ENCODE results near the gene SLC1A6. TPM values are rescaled to one million over a fixed set of nuclear protein-coding genes. Genes with fewer than 3 reads are reported as not detected.

Gene SLC1A6
- total RNA-seq, 2 experiments from 2014 or later, result not detected

Other genes starting within 250 kb of the SLC1A6 start
- under 1 TPM; 0.42 to 0.73 TPM for gene ADGRE2, start 201.3 kb downstream of the SLC1A6 start, total RNA-seq
- not detected for gene OR7A5, start 144.7 kb downstream of the SLC1A6 start, total RNA-seq
- gene OR7C1, start 144.7 kb downstream of the SLC1A6 start, total RNA-seq, result not detected
- gene OR7A10, start 130.9 kb downstream of the SLC1A6 start, total RNA-seq, result not detected
- gene OR7A17, start 93.7 kb downstream of the SLC1A6 start, total RNA-seq, result not detected
- gene OR7C2, start 38.4 kb downstream of the SLC1A6 start, total RNA-seq, result not detected
- gene CASP14, start 69.6 kb upstream of the SLC1A6 start, total RNA-seq, result not detected
- gene OR1I1, start 102.3 kb upstream of the SLC1A6 start, total RNA-seq, result not detected
- under 1 TPM; 0.15 to 0.29 TPM for gene SYDE1, start 127.5 kb upstream of the SLC1A6 start, total RNA-seq
- not detected for gene NOTCH3, start 221.1 kb upstream of the SLC1A6 start, total RNA-seq